ENCODE measurements around the gene TEX2.

TEX2 gene

GRCh38 chr17:64263000-64263766 is at the start of gene TEX2:
Gene TEX2 (minus strand): TSS chr17:64263260. CDS start chr17:64214217, 49,043 bp downstream.
- peak; percentile 85 for DNase-seq

GRCh38 chr17:64309710-64310109 is 46.6 kb upstream of the TEX2 start:
- no peak for DNase-seq

GRCh38 chr17:64309021-64309420 is 46.0 kb upstream of the TEX2 start:
- DNase-seq: no peak

- DNase-seq: peak; percentile 71
These were observed 43.9 kb upstream of the TEX2 start for GRCh38 chr17:64306850-64307463.

GRCh38 chr17:64304551-64304950 is 41.5 kb upstream of the TEX2 start:
- no peak for DNase-seq

- DNase-seq: no peak
These were observed 37.6 kb upstream of the TEX2 start for GRCh38 chr17:64300699-64300965.

GRCh38 chr17:64297467-64298088 is 34.5 kb upstream of the TEX2 start:
- no peak for DNase-seq

- DNase-seq: no peak
These were observed 33.2 kb upstream of the TEX2 start for GRCh38 chr17:64296246-64296645.

- DNase-seq: no peak
These were observed 32.1 kb upstream of the TEX2 start for GRCh38 chr17:64295146-64295545.

- DNase-seq: no peak
These were observed 28.3 kb upstream of the TEX2 start for GRCh38 chr17:64291268-64291851.

- DNase-seq: no peak
These were observed 26.7 kb upstream of the TEX2 start for GRCh38 chr17:64289741-64290141.

- DNase-seq: no peak
These were observed 19.7 kb upstream of the TEX2 start for GRCh38 chr17:64282753-64283080.

GRCh38 chr17:64281962-64282752 is 19.1 kb upstream of the TEX2 start:
- DNase-seq: peak; percentile 45

- DNase-seq: no peak
These were observed 15.6 kb upstream of the TEX2 start for GRCh38 chr17:64278614-64279013.

GRCh38 chr17:64277831-64278562 is 14.9 kb upstream of the TEX2 start:
- no peak for DNase-seq

- no peak for DNase-seq
These were observed 14.0 kb upstream of the TEX2 start for GRCh38 chr17:64276961-64277505.

GRCh38 chr17:64275016-64275415 is 12.0 kb upstream of the TEX2 start:
- DNase-seq: no peak

GRCh38 chr17:64273006-64273405 is 9.9 kb upstream of the TEX2 start:
- no peak for DNase-seq

GRCh38 chr17:64270885-64271284 is 7.8 kb upstream of the TEX2 start:
- no peak for DNase-seq

GRCh38 chr17:64269687-64270649 is 6.9 kb upstream of the TEX2 start:
- no peak for DNase-seq

- DNase-seq: no peak
These were observed 1.8 kb upstream of the TEX2 start for GRCh38 chr17:64264891-64265290.
